ENCODE measurements around the gene TTC31.
A peak's percentile ranks its signal among the peaks of the same experiment; 100 is the strongest.

TTC31 gene

GRCh38 chr2:74488643-74489481 is 6.0 kb downstream of the TTC31 start:
- no peak for DNase-seq

DNA sequence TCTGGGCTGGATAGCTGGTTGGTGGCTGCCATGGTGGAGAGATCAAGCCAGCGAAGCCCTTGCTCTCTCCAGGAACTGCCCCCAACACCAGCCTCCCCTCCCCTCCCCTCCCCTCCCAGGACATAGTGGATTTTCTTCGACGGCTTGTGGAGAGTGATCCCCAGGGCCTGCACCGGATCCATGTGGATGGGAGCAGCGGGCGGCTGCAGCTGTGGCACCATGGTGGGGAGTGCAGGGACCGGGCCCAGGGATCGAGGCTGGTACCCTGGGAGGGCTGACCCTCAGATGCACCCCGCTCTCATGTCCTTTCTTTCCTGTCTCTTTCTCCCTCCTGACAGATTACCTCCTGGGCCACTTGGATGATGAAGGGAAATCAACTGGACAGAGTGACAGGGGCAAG is 7.0 kb downstream of the TTC31 start:
- no peak for DNase-seq

DNA sequence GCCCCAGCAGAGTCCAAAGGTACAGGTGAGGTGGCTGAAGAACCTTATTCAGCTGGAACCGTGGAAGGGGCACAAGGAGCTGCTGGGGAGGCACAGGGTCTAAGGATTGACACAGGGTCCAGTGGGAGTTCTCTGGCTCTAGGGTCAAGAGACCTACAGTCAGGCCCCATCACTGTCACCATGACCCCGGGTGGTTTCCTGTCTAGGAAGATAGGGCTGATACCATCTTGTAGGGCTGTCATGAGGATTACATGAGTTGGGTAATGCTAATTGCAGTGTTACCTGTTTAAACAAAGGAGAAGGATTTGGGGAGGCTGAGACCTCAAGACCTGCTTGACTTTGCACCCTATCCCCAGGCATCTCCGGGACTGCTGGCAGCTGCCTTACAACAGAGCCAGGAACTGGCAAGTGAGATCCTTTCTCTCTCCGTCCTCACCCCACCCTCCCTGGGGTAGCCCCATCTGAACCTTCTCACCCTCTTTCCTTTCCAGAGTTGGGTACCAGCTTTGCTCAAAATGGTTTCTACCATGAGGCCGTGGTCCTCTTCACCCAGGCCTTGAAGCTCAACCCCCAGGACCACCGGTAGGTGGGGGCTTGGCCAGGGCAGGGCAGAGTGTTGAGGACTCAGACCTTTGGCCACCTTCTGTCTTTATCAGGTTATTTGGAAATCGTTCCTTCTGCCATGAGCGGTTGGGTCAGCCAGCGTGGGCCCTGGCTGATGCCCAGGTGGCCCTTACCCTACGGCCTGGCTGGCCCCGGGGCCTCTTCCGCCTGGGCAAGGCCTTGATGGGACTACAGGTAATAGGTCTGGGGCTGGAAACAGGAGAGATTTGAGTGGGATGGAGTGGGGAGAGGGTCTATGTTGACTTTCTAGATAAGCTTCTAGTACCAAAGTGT is 9.0 kb downstream of the TTC31 start:
- DNase-seq: no peak

GRCh38 chr2:74493546-74493945 is 10.7 kb downstream of the TTC31 start:
- no peak for DNase-seq

DNA sequence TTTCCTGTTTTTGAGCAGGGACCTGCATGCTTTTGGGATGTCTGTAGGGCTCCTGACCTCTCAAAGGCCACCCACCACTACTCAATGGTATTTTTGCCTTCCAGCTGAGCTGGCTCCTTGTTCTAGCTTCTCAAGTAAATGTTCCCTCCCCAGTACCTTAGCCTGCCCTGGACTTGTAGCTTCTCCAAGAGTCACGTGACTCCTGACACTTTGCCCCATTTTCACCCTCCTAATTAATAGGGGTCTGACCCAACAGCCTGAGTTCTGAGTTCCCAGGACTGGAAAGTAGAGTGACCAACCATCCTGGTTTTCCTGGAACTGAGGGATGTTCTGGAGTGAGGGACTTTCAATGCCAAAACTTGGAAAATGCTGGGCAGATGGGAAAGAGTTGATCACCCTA is 12.6 kb downstream of the TTC31 start:
- no peak for DNase-seq

DNA sequence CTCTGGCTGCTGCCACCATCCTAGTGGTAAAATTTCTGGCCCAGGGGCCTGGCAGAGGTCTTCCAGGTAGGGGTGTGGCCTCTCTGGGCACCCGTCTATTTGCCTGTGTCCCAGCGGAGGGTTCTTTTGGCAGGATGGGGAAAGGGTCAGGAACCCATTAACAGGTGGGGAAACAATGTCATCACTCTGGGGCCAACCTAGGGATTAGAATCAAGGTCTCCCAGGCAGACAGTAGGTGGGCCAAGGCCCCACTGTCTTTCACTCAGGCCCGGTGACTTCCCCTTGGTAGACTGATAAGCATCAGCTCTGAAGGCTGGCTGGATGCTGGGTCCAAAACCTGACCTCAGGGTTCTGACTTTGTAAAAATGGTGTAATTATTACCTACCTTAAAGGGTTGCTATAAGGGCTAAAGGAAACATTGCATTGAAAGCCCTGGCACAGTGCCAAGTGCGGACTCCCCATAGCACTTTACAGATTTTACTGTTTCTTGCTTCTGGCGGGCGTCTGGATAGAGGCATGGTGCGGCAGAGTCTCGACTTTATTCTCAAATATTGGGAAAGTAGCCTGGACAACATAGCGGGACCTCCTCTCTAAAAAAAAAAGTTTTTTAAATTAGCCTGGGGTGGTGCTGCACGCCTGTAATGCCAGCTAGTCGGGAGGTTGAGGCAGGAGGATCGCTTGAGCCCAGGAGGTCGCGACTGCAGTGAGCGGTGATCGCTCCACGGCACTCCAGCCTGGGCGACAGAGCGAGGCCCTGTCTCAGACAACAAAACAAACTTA is 14.3 kb downstream of the TTC31 start:
- DNase-seq: no peak

DNA sequence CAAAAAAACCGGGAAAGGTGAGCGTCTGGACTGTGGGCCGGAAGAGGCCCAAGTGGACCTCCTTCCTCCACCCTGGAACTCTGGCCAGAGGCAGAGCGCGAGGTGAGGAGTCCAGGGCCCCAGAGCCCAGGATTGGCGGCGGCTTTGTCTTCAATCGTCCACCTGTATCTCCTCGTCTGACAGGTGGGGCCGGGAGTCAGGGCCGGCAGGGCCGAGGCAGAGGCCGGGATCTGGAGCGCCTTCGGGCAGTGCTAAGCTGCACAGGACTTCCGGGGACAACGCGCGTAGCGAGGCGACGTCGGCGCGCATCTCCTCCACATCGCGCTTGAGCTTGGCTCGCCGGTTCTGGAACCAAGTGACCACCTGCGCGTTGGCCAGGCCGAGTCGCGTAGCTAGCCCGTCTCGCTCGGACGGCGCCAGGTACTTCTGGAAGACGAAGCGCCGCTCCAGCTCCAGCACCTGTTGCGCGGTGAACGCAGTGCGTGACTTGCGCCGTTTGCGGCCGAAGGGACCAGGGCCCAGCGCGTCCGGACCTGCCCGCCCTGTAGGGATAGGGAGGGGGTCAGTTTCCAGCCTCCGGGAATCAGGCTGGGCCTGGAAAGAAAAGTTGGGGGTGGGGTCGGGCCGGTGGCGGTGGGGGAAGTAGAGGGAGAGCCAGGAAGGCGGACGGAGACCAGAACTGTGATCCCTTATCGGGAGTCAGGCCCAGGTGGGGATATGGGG is 15.1 kb downstream of the TTC31 start:
- no peak for DNase-seq

DNA sequence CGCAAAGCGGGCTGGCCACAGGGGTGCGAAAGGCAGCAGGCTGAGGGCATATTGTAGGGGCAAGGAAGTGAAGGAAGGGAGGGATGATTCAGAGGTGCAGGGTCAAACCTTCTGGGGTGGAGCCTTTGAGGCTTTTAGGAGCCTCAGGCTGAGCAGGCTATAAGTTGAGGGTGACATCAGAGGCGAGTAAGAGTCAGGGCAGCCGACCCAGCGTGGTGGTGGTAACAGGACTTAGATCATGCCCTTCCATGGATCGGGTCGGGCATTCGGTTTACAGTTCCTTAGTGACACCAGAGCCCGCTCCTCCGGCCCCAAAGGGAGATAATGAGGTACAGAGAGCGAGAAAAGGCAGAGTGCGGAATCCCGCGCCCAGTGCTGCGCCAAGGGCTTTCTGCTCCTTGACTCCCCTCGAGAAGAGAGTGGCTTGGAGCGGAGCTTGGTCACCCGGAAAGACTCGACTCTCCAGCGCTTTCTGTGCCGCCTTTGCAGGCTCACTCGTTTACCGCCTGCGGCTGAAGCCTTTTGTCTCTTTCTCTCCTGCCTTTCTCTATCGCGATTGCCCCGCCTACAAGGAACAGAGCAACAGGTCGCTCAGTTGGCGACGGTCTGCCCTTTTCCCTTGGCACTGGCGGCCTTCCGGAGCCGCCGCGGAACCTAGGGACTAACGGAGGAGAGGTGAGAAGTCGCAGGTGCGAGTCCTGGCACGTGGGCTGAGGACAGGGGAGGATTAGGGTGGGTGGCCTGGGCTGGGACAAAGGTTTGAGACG is 15.8 kb downstream of the TTC31 start:
- DNase-seq: no peak

GRCh38 chr2:74499267-74499939 is 16.5 kb downstream of the TTC31 start, which contains the start of gene LBX2:
TSS of gene LBX2 (minus strand) at chr2:74499603. CDS start at chr2:74499537, 66 bp downstream.
- DNase-seq: peak; percentile 58

GRCh38 chr2:74499940-74500577 is 17.2 kb downstream of the TTC31 start:
- DNase-seq: no peak

- no peak for DNase-seq
Measured at GRCh38 chr2:74500578-74500946, 17.7 kb downstream of the TTC31 start.

DNA sequence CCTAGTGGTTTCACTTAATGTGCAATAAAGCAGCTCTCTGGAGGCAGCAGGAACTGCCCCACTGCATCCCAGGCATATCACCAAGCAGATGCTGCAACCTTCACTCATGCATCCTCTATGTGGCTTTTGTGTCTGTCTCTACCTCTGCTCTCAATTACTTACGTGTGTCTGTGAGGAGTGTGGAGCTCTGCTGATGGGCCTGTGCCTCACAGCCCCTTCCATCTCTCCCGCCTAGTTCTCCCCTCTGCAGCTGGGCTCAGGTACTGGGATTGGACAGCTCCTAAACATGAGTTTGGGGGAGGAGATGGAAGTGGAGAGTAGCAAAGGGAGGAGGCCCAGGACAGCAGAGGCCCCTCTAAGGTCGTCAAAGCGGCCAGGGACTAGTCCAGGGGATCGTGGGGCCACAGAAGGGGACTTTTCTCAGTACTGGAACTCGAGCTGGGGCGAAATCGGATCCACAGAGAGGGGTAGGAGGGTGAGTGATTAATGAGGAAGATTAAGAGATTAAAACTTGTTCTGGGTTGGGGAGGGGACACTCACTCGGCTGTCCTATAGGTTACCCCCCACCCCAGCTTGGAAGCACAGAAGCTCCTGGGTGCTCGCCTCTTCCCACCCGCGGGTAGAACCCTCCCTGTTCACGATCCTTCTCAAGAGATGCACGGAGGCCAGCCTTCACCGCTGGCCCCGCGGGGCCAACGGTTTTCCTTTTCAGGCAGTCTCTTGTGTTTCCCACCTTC is 18.6 kb downstream of the TTC31 start:
- no peak for DNase-seq

- no peak for DNase-seq
Measured at GRCh38 chr2:74502147-74502719, 19.4 kb downstream of the TTC31 start.

DNA sequence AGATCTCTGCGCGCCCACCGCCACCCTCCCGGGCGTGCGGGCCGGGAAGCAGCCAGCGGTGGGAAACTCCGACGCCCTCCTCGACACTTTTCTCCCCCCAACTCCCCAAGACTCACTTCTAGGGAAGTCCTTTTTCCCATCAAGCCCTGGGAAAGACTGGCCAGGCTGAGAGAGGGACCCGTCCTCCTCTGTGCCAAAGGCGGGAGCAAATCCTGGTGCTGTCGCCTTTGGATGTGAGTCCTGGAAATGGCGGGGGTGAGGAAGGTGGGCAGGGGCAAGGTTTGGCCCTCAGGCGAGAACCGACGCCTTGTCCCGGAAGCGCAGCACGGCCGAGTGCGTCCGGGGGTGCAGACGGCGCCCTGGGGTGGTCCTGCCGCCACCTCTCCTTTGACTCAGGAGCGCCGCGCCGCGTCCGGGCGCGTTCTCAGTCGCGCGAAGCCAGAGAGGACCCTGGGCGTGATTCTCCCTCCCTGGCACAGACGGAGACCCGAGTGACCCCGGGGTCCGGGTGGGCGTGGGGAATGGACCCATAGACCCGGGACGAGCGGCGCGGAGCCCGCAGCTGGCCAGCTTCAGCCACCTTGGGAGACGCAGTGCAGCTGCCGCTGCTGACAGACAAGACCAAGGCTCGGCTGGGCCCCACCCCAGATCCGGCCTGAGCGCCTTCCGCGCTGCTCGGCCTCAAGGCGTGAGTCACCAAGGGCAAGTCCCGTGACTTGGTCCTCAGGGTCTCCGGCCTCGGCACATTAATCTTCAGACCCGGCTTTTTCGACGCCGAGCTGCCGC is 20.0 kb downstream of the TTC31 start:
- peak; percentile 76 for DNase-seq

DNA sequence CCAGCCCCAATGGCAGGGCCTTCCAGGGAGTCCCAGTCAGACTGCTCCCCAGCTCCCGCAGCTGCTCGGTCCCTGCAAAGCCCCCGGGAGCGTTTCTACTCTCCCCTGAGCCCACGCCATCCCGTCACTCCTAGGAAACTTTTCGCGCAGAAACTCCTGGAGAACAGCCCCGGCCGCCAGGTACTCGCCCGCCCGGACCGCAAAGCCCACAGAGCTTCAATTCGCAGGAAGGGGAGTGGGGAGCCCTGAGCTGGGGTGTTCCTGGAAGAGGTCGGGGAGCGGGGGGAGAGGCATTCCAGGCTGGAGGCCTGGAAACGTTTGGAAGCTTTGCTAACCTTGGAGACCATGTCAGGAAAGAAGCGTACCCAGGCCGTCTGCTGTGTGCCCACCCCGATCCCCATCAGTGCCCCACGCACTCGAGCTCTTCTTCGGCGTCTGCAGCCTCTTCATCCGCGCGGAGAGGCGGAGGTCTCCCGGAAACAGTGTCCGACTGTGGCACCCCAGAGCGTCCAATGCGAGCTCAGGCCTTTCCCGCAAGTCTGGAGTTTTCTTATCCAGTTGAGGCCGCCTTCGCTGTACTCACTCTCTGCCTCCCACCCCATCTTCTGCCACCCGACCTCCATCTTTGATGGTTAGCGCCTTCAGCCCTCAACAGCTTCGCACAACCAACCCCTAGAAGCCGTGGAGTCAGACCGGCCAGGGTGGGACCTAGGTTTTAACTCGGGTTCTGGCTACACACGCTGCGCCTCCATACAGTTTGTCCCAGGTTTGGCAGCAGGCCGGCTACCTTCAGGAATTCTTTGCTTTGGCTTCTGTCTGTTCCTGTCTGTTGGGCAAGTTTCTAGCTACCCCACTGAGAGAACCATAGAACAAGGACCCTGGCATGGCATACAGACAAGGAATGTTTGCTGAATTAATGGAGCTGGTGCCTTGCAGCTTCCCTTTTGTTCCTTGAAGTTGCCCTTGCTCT is 20.9 kb downstream of the TTC31 start:
- DNase-seq: no peak

DNA sequence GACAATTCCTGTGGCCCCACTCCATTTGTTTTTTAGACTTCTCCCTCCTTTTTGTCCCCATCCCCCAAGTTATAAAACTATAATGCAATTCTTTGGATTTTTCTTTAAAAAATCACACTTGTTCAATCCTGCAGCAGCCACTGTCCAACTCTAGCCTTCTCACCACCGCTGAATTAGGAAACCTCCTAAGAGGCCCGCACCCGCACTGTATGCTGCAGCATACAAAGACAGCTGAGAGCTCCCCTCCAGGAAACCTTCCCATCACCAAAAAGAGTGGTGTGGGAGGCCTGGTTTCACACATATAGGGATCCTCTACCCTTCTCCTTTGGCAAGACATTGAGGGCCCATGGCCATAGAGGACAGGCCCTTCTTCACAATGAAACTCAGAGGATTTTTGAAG is 21.7 kb downstream of the TTC31 start:
- no peak for DNase-seq

All from left hindlimb (tissue), 1 donor.